KG1 (cell line): ENCODE measurements around the gene RGS13.

Source experiments
- DNase-seq: peaks from one replicate; lab custom pipeline; 2025; lab: John Stamatoyannopoulos, UW

Gene RGS13

DNA sequence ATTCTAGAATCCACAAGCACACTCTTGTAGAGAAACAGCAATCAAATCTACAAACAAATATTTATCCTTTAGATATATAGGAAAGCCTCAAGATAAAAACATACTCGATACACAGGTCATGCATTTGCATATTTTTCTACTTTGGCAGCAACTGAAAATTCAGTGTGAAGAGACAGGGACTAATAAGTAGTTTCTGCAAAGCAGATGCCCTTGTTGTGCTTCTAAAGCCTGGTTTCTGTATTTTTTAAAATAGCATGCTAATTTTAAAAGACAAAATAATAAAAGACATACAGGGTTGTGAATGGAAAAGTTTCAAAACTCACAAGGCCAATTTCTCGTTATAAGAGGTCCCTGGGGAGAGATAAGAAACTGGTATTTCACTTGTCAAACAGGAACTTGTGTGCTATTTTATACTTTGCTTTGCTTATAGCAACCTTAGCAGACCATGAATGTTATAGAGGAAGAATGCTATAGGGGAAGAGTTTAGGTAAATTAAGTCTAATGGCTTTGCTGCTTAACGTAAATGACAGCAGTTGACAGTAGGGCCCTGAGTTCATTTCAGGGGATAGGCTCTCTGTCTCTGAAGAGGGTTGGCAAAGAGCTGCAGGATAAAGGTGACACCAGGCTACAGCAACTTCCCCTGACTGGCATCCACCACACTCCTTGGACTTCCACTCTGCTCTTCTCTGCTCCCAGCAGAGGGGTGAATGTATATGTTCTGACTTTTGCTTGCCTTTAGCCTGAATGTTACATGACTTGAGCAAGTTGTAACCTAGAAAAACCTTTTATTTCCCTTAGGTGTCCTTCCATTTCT, 9.4 kb upstream of the RGS13 start:
- no peak for DNase-seq

DNA sequence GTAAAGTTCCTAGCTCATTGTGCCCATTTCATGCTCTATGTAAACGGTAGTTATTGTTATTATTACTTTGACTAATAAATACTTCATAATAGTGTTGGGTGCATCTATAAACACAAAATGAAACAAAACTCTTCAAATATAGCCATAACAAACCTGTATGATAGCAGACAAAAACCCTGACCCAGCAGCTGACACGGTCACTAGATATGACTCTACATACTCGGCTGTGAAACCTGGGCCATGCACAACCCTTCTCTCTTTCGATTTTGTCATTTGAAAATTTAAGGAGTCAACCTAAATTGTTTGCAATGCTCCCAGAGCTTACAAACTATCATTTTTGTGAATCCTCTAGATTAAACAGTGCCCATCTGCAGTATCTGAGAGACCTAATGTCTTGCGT, 8.0 kb upstream of the RGS13 start:
- no peak for DNase-seq

DNA sequence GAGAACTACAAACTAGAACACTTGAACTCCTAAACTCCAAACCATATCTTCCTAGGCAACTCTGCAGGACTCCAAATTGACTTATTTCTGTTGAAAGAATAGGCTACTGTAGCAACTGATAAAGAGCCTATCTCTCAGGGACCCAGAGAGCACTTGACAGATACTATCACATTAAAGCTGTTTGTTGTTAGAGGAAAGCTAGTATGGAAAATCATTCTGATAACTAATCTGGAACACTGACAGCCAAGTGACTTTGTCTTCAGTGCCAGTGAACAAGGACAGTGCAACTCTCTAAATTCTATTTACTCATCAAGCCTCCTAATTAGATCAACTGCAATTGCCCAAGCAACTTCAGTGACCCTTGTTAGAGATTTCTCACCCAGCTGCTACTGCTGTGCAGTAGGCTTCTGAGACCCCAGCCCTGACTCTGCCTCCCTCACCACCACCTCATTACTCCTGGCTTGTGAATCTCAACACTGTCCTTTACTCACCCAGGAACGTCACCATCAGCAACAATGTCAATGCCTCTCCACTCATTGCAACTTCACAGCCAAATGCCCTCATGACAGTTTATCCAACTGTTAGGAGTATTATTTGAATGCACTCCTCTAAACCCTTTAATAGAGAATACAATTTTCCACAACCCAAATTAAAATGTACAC, 7.4 kb upstream of the RGS13 start:
- DNase-seq = no peak

DNA sequence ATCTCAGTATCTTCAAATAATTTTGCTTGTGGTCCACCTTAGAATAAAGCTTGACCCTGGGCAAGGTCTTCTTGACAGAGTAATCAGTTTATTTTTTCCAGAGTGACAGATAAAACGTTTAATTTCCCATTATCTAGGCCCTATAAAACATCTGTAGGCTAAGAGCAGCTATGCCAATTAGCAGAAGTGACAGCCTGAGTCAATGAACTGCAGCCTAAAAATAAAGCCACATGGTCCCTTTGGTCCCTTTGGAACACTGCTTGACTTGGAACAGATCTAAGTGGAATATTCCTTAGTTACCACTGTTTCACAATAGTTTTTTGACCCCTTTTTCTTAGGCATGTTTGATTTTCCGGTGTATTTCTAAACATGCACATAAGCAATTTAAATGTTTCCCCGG, 6.3 kb upstream of the RGS13 start:
- no peak for DNase-seq

DNA sequence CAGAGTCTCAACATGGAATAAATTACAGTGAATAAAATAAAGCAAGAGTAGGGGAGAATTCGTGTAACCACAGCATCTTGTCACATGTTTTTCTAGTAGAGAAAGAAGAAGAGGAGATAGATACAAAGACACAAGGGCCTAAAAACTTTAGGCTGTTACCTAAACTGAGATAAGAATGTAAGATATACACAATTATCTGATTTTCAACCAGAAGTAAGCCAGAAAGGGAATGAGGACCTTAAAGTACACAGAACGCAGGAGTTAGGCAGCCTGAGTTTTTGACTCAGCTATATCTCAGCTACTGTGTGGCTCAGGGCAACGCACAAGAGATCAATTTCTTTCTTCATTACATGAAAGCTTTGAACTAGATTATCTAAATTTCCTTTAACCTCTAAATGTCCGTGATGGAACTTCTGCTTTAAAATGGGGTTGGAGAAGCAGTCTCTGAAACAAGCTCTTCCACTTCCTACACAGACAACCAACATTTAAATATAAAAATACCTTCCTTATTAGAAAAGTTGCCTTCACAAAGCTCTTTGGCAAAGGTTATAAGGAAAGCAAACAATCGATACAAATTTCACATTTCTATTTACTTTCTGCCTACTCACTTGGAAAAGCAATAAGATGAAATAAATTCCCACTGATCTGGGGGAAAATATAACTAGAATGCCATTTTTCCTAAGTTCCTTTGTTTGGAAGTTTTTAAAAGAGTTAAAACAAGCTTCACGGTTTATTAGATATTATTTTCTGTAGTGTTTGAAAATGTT, 5.2 kb upstream of the RGS13 start:
- DNase-seq = no peak

DNA sequence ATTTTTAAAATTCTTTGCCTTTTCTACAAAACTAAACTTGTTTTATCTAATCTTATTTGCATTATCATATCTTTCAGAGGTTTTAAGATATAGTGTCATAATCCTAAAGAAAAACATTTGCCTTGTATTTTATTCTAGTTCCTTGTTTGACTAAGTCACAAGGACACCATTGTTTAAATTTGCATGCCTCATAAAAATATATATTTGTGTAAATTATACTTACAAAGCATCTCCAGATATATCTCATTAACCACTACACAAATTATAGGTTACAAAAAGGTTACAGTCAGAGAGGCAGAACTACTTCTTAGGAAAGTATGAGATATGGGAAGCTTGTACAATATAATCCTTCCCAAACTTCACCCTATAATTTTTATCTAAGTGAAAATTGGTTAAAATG, 4.2 kb upstream of the RGS13 start:
- no peak for DNase-seq

DNA sequence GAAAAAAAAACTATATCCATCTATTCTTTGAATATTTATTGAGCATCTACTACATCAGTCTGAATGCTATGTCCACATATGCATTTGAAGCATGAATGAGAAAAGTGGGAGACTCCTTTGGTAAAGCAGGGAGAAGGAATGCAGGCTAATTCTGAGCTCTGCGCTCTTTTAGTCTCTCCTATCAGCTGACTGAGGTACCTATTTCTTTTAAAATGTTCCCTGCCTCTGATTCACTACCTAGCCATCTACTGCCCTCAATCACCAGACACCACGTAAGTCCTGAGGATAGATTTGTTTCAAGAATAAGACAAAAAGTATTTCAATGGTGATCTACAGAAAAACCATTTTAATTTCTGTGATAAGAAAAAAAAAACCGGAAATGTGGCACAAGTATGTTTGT, 3.8 kb upstream of the RGS13 start:
- no peak for DNase-seq

DNA sequence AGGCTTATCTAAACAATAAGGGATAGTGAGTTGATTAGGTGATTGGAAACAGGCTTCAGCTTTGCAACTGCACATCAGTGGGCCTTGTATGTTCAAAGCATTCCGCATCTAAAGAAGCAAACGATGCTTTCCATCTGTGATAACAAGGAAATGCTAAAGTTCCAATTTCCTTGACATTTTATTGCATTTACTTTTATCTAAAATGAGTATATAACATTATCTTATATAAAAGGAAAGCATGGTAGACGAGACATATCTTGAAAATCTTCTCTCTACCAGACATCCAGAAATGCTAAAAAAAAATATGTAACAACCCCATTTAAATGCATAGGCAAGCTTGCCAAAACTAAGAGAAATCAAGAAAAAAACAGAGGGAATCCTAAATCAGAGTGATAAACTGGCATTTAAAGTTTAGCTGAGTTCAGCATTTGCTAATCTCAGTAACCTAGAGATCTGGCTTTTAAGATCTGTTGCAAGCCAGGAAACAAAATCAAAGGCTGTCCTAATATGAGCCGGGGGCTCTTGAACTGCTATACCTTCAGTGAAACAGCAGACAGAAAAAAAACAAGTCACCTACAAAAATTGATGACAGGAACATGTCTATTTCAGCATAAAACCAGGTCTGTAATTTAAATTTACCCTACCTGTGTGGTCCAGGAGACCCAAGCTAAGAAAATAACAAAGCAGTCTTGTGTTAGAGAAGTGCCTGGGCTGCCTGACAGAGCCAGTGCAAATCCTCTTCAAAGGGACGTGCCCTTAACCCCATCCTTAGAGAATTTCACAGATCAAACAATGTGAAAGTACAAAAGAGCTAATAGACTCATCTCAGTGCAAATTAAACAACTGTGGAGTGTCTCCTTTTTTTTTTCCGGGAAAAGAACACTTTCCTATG, 3.1 kb upstream of the RGS13 start:
- no peak for DNase-seq

DNA sequence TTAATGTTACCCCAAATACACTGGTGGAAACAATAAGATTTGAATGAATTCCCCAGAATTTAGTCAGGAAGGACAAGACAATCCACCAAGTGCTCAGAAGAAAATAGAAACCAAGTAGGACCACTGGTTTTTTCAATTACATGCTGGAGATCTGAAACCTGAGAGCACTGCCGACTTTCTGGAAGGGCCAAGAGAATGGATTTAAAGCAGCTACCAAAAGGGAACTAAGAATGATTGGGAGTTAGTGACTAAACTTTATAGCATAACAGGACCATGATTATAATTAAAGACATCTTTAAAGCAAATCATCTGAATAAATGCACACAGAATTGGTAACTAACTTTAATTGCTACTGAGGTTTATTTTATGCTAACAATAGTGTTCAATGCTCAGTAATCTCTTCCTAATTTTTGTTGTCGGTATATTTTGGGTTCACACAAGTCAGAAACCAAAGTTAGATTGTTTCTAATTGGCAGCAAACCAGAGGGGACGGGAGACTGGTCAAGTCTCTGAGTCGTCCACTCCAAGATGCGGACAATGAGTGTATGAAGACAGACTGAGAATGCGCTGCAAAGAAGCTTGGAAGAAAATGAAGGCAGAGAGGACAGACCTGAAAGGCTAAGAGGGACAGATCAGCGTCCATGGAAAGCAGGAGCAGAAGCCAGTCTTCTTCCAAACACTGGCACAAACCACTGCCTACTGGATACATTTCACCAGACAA, 2.3 kb upstream of the RGS13 start:
- no peak for DNase-seq

DNA sequence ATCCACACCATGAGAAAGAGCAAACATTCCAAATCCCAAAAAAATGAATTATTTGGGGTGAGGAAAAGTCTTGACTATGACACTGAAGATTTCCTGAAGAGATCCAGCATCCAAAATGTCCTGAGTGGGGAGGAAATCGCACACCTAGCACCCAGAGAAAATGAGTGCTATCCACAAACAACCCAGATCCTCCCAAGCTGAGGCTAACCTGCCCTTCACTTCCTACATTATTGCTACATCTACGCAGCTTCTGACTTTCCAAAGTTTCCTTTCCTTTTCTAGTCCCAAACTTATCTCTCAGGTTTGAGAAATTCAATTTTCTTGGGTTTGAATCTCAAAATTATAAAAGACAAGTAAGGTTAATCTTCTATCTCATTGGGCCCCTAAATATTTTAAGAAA, 906 bp upstream of the RGS13 start:
- DNase-seq = no peak

DNA sequence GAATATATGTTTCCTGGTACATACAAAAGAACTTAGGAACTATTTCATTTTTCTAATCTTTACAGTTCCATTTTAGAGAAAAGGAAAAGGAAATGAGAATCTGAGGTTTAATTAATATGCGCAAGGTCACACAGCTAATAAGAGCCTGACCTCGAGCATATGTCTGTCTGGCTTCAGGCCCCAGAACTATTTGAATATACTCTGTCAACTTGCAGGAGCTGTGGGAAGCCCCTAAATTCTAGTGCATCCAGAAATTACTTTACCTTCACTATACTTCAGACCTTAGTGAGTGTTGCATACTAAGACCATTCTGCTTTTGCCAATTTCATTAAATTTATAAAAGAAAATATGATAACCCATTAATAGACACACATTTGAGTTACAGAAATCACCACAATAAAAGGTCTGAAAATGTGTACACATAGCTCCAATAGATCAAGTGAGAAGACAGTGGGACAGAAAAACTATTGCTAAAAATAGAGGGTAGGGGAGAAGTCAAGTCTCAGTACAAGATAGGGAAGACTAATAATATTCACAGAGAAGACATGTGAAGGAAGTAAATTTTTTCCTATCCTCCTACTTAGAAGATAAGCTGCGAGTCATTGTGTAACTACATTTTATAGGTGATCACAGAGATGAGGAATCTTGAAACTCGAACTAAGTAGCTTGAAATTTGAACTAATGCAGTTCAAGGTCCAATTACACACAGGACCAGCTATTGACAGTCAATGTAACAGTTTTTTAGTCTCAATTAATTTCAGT, 3.8 kb downstream of the RGS13 start:
- DNase-seq = no peak

DNA sequence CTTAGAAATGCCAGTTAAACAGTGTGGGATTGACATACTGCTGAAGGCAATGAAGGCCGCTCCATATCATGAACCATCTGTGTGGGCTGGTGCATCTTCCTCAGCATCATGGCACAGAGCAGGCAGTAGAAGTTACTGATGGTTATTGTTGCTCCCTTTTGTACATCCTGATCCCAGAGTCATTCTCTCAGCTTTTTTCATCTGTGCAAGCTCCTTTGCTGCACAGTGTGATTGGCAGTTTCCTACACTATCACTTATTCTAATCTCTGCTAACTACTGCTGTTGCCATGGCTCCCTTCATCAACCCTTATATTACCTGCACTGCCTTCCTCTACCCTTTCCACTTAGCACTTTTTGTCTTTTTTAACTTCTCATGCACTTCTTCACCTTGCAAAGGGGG, 16.2 kb downstream of the RGS13 start:
- no peak for DNase-seq

DNA sequence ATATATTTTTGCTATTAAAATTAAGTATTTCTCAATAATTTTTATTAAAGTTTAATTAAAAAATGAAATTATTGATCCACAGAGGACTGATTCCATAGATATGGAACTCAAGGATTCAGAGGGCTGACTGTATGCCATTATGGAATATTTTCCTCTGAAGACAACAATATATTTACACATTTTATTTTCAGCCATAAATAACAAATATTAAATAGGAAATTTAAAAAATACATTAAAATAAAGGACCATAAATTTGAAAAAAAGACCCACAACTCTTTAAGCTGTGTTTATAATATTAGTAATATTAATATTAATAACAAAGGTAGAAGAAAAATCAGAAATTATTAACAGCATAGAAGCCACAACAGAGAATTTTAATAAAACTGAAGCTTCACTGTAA, 18.2 kb downstream of the RGS13 start:
- DNase-seq = no peak

DNA sequence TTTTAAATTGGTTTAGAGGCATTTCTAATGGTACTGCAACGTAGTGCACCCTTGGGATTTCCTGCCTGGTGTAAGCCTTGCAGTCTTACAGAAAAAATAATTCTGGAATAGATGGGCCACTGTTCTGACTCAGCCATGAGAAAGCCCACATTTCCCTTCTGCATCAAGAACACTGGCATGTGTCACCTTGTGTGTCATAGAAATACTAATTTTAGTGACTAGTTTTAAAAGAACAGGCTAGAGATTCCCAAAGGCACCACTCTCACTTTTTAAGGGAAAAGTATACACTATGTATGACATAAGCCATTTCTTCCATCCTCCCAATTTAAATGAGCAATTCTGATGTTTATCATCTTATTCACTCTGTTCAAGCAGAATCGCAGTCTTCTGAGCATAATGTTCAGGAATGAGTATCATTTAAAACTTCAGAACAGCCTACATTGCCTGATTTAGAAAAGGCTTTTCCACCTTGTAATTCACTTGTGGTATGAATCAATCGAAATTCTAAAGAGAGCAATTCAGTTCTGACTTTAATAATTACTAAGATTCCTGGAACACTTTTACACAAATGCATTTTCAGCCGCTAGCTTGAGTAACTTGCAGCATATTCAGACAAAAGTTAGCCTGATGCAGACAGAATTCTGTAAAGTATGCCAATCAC, 18.8 kb downstream of the RGS13 start:
- no peak for DNase-seq

DNA sequence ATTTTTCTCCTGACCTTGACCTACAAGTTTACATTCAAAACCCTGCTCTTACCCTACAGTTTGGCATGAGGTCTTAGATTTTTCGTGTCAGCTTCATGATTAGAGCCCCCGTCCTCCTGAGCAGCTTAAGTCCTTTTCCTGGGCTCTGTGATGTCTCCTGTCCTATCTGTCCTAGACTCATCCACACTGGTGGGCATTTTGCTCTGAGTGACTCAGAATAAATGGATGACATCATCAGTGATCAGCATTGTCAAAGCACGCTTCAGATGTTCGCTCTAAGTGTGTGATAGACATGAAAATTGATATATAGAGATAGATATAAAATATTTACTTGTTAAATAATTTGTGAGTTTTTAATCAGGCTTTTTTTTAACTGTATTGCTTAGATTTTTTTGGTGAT, 21.8 kb downstream of the RGS13 start:
- DNase-seq = no peak

DNA sequence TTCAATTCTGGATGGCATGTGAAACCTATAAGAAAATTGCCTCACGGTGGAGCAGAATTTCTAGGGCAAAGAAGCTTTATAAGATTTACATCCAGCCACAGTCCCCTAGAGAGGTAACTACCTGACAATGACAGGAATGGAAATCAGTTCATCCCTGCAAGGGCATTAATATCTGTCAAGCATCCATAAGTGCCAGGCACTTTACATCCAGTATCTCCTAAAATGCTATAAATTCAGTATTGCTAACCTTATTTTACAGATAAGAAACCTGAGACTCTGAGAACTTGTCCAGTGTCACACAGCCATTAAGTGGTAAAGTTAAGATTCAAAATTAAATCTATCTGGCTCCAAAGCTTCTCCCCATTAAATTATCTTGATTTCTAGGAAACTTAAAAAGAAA, 22.3 kb downstream of the RGS13 start:
- DNase-seq = no peak

DNA sequence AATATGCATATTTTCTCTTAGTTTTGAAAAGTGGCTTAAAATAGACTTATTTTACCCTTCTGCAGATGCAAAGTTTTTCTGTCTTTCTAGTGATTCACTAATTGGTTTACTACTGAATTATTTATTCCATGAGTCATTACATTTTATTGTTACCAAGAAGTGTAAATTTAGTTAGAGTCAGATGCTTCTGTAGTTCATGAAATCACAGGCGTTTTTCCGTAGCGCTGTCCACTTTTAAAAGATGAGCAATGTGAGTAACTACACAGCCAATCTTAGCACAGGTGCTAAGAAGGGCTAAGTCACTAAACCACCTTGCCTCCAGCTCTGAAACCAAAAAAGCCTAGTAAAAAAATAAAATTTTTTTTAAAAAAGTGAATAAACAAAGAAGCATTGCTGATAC, 24.7 kb downstream of the RGS13 start:
- DNase-seq = no peak

DNA sequence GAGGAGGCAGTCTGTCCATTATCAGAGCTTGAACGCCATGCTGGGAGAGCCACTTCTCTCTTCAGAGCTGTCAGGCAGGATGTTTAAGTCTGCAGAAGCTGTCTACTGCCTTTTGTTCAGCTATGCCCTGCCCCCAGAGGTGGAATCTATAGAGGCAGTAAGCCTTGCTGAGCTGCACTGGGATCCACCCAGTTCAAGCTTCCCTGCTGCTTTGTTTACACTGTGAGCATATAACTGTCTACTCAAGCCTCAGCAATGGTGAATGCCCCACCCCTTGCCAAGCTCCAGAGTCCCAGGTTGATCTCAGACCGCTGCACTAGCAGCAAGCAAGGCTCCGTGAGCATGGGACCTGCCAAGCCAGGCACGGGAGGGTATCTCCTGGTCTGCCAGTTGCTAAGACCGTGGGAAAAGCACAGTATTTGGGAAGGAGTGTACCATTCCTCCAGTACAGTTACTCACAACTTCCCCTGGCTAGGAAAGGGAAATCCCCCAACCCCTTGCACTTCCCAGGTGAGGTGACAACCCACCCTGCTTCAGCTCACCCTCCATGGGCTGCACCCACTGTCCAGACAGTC, 32.5 kb downstream of the RGS13 start:
- no peak for DNase-seq

DNA sequence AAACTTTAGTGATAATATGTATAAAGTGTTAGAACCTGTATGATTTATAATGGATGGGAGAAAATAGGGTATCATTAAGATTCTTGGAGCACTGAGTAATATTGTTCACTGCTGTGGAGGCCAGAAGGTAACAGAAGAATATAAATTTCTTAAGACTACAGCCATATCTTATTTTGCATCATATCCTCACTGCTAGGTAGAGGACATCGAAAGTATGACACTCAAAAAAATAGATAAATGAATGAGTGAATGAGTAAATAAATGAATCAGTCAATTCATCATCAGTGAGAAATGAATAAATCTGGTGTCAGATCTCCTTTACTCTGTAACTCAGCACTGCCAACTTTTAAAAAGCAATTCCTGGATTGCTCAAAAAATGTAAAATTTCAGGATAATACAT, 33.2 kb downstream of the RGS13 start:
- no peak for DNase-seq

DNA sequence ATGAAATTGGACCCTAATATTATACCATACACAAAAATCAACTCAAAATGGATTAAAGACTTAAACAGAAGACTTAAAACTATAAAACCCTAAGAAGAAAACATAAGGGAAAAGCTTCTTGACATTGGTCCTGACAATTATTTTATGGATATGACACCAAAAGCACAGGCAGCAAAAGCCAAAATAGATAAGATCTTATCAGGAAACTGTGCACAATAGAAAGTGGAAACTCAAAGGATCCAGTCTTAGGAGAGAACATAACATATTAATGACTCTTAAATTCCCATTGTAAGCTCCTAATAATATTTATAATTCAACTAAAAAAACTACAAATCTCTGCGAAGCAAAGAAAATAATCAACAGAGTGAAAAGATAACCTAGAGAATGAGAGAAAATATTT, 39.8 kb downstream of the RGS13 start:
- no peak for DNase-seq
